EL (cell line): ENCODE data around the gene RAB3A.
"Not testable (repeated sequence)": the region's sequence is repeated elsewhere in the genome, so short reads cannot be mapped to it uniquely, and the experiment has no call there.

Experiments
- DNase-seq: peaks from one replicate; pipeline ENCODE4 v3.0.0-alpha.2; 2016

Gene RAB3A

GRCh38 chr19:18223860-18224524 is 20.1 kb upstream of the RAB3A start:
- peak; percentile 23 for DNase-seq

- DNase-seq, result no peak
These were observed 18.2 kb upstream of the RAB3A start for GRCh38 chr19:18221815-18222725.

- DNase-seq, result no peak
These were observed 16.9 kb upstream of the RAB3A start for GRCh38 chr19:18220632-18221275.

GRCh38 chr19:18219911-18220631 is 16.2 kb upstream of the RAB3A start:
- DNase-seq, result no peak

- no peak for DNase-seq
These were observed 14.8 kb upstream of the RAB3A start for GRCh38 chr19:18218600-18218999.

- no peak for DNase-seq
These were observed 14.3 kb upstream of the RAB3A start for GRCh38 chr19:18218159-18218558.

- no peak for DNase-seq
These were observed 12.9 kb upstream of the RAB3A start for GRCh38 chr19:18216789-18217188.

- DNase-seq, result peak; percentile 58
These were observed 11.1 kb upstream of the RAB3A start for GRCh38 chr19:18214779-18215433.

GRCh38 chr19:18211683-18212082 is 7.8 kb upstream of the RAB3A start:
- no peak for DNase-seq

GRCh38 chr19:18209912-18210311 is 6.1 kb upstream of the RAB3A start:
- DNase-seq, result not testable (repeated sequence)

- peak; percentile 83 for DNase-seq
These were observed 4.5 kb upstream of the RAB3A start for GRCh38 chr19:18208098-18208951.

- no peak for DNase-seq
These were observed 2.2 kb upstream of the RAB3A start for GRCh38 chr19:18206018-18206417.

GRCh38 chr19:18205200-18205892 is 1.5 kb upstream of the RAB3A start:
- DNase-seq, result peak; percentile 75

- no peak for DNase-seq
These were observed 755 bp upstream of the RAB3A start for GRCh38 chr19:18204394-18205199.

GRCh38 chr19:18203408-18203862 is 407 bp downstream of the RAB3A start:
- no peak for DNase-seq

- peak; percentile 30 for DNase-seq
These were observed 949 bp downstream of the RAB3A start for GRCh38 chr19:18202778-18203407.

GRCh38 chr19:18202397-18202777 is 1.5 kb downstream of the RAB3A start:
- DNase-seq, result no peak

- no peak for DNase-seq
These were observed 5.5 kb downstream of the RAB3A start for GRCh38 chr19:18198374-18198773.

- no peak for DNase-seq
These were observed 5.9 kb downstream of the RAB3A start for GRCh38 chr19:18197941-18198340.
